DND-41 (cell line): ENCODE data around the gene VAMP4.

ENCODE experiments used
- EZH2 ChIP-seq: IDR thresholded peaks from 3 replicates; pipeline ENCODE4 v1.6.1; 2012; ENCODE audit warnings: borderline replicate concordance, low read depth, mild to moderate bottlenecking, moderate library complexity, low read length, inconsistent platforms; ENCODE audit not compliant: severe bottlenecking
- TF ChIP-seq, protein P1 (sequence below): IDR thresholded peaks from 2 replicates; pipeline ENCODE4 v1.5.1; 2012; ENCODE audit warnings: borderline replicate concordance, low read length, moderate library complexity, mild to moderate bottlenecking; ENCODE audit not compliant: poor library complexity, severe bottlenecking; ENCODE audit errors: extremely low read depth

DNA sequence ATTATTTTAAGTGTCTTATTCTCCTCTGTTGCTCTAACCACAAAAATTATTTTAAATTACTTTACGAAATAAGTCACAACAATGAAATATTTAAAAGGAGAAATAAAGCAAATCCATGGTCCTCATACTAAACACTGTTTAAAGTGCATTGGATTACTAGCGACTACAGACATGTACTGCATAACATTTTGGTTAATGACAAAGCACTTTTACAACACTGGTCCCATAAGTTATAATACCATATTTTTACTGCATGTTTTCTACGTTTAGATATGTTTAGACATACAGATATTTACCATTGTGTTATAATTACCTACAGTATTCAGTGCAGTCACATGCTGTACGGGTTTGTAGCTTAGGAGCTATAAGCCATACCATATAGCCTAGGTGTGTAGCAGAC is 30.2 kb downstream of the VAMP4 start:
- TF ChIP-seq, protein P1, sequence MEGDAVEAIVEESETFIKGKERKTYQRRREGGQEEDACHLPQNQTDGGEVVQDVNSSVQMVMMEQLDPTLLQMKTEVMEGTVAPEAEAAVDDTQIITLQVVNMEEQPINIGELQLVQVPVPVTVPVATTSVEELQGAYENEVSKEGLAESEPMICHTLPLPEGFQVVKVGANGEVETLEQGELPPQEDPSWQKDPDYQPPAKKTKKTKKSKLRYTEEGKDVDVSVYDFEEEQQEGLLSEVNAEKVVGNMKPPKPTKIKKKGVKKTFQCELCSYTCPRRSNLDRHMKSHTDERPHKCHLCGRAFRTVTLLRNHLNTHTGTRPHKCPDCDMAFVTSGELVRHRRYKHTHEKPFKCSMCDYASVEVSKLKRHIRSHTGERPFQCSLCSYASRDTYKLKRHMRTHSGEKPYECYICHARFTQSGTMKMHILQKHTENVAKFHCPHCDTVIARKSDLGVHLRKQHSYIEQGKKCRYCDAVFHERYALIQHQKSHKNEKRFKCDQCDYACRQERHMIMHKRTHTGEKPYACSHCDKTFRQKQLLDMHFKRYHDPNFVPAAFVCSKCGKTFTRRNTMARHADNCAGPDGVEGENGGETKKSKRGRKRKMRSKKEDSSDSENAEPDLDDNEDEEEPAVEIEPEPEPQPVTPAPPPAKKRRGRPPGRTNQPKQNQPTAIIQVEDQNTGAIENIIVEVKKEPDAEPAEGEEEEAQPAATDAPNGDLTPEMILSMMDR = no peak
- no peak for TF ChIP-seq EZH2
